ENCODE measurements around the gene COLGALT1. TPM values are rescaled to one million over a fixed set of nuclear protein-coding genes. Genes with fewer than 3 reads are reported as not detected.
"Not testable (repeated sequence)": the region's sequence is repeated elsewhere in the genome, so short reads cannot be mapped to it uniquely, and the experiment has no call there.

The COLGALT1 gene
- total RNA-seq, 1 donor from 2014 or later: 31.5 TPM

- DNase-seq (ENCODE audit: low spot score): no peak
- ATAC-seq: no peak
These were observed 23.3 kb upstream of the COLGALT1 start for GRCh38 chr19:17532116-17532515.

- ATAC-seq (no peak), DNase-seq (ENCODE audit: low spot score) (no peak)
These were observed 22.9 kb upstream of the COLGALT1 start for GRCh38 chr19:17532557-17532956.

- no peak for ATAC-seq
These were observed 20.7 kb upstream of the COLGALT1 start for GRCh38 chr19:17534767-17535166.

GRCh38 chr19:17536955-17537354 lies 18.5 kb upstream of the COLGALT1 start:
- no peak for DNase-seq (ENCODE audit: low spot score)
- ATAC-seq: no peak

More at GRCh38 chr19:17534767-17535166, 20.7 kb upstream of the COLGALT1 start:
- DNase-seq (ENCODE audit: low spot score): no peak

- ATAC-seq (no peak), DNase-seq (ENCODE audit: low spot score) (no peak)
These were observed 16.7 kb upstream of the COLGALT1 start for GRCh38 chr19:17538684-17539237.

GRCh38 chr19:17539238-17540117 lies 16.0 kb upstream of the COLGALT1 start:
- peak; percentile 75 for ATAC-seq
- peak; percentile 80 for DNase-seq (ENCODE audit: low spot score)

- ATAC-seq (no peak), DNase-seq (ENCODE audit: low spot score) (no peak)
These were observed 15.3 kb upstream of the COLGALT1 start for GRCh38 chr19:17540174-17540573.

GRCh38 chr19:17541184-17541759 lies 14.2 kb upstream of the COLGALT1 start:
- ATAC-seq: no peak

GRCh38 chr19:17542042-17542441 lies 13.4 kb upstream of the COLGALT1 start:
- ATAC-seq: no peak
- DNase-seq (ENCODE audit: low spot score): no peak

More at GRCh38 chr19:17541184-17541759, 14.2 kb upstream of the COLGALT1 start:
- DNase-seq (ENCODE audit: low spot score): no peak

- no peak for DNase-seq (ENCODE audit: low spot score)
- no peak for ATAC-seq
These were observed 12.5 kb upstream of the COLGALT1 start for GRCh38 chr19:17542793-17543582.

- DNase-seq (ENCODE audit: low spot score) (no peak), ATAC-seq (no peak)
These were observed 11.5 kb upstream of the COLGALT1 start for GRCh38 chr19:17543986-17544385.

- DNase-seq (ENCODE audit: low spot score) (no peak), ATAC-seq (no peak)
These were observed 11.0 kb upstream of the COLGALT1 start for GRCh38 chr19:17544418-17544817.

- no peak for DNase-seq (ENCODE audit: low spot score)
- ATAC-seq: no peak
These were observed 7.3 kb upstream of the COLGALT1 start for GRCh38 chr19:17548145-17548544.

- no peak for DNase-seq (ENCODE audit: low spot score)
- no peak for ATAC-seq
These were observed 6.2 kb upstream of the COLGALT1 start for GRCh38 chr19:17549085-17549740.

- DNase-seq (ENCODE audit: low spot score): no peak
- no peak for ATAC-seq
These were observed 5.3 kb upstream of the COLGALT1 start for GRCh38 chr19:17550076-17550667.

- not testable (repeated sequence) for DNase-seq (ENCODE audit: low spot score); ATAC-seq
These were observed 2.7 kb upstream of the COLGALT1 start for GRCh38 chr19:17552735-17553134.

- DNase-seq (ENCODE audit: low spot score) (peak; percentile 54), ATAC-seq (peak; percentile 8)
These were observed 2.2 kb upstream of the COLGALT1 start for GRCh38 chr19:17553256-17553655.

- ATAC-seq (no peak), DNase-seq (ENCODE audit: low spot score) (no peak)
These were observed 425 bp upstream of the COLGALT1 start for GRCh38 chr19:17554968-17555479.

- ATAC-seq (peak; percentile 51), DNase-seq (ENCODE audit: low spot score) (peak; percentile 64)
These were observed 722 bp downstream of the COLGALT1 start for GRCh38 chr19:17555929-17556813.
